Measurements from ENCODE around the gene MAPK10. TPM values are rescaled to one million over a fixed set of nuclear protein-coding genes. Genes with fewer than 3 reads are reported as not detected.

The MAPK10 gene
- total RNA-seq, 1 donor from 2014 or later, result not detected

- Mint-ChIP-seq H3K27ac (no peak overlapping the region), H3K9me3 (peaks cover 11% of the 10 kb centered on the region), H3K36me3 (ENCODE audit: low read depth) (no peaks in the 10 kb centered on the region), H3K27me3 (no peaks in the 10 kb centered on the region), H3K4me1 (no peaks in the 10 kb centered on the region), H3K4me3 (no peak overlapping the region)
- no peak for DNase-seq
- intact Hi-C loops (cut with micrococcal nuclease), result no loop called here
Measured at GRCh38 chr4:86242677-86243076, 117.2 kb downstream of the MAPK10 start.

GRCh38 chr4:86235549-86235948 lies 124.3 kb downstream of the MAPK10 start:
- intact Hi-C loops (cut with micrococcal nuclease), result no loop called here
- no peak for DNase-seq
- Mint-ChIP-seq H3K4me3 (no peak overlapping the region), H3K4me1 (no peaks in the 10 kb centered on the region), H3K36me3 (ENCODE audit: low read depth) (no peaks in the 10 kb centered on the region), H3K9me3 (peaks cover 3% of the 10 kb centered on the region), H3K27me3 (no peaks in the 10 kb centered on the region), H3K27ac (no peak overlapping the region)

- H3K27ac Mint-ChIP-seq, result no peak overlapping the region
- no peaks in the 10 kb centered on the region for H3K27me3 Mint-ChIP-seq
- H3K4me3 Mint-ChIP-seq, result no peak overlapping the region
- no peak for DNase-seq
- intact Hi-C loops (cut with micrococcal nuclease), result no loop called here
- no peaks in the 10 kb centered on the region for H3K9me3 Mint-ChIP-seq
- H3K36me3 Mint-ChIP-seq (ENCODE audit: low read depth), result no peaks in the 10 kb centered on the region
- H3K4me1 Mint-ChIP-seq, result no peaks in the 10 kb centered on the region
Measured at GRCh38 chr4:86233681-86234080, 126.2 kb downstream of the MAPK10 start.

- no peak for DNase-seq
- no peaks in the 10 kb centered on the region for H3K9me3 Mint-ChIP-seq
- H3K4me3 Mint-ChIP-seq, result no peak overlapping the region
- no peaks in the 10 kb centered on the region for H3K36me3 Mint-ChIP-seq (ENCODE audit: low read depth)
- H3K27me3 Mint-ChIP-seq, result no peaks in the 10 kb centered on the region
- no peaks in the 10 kb centered on the region for H3K4me1 Mint-ChIP-seq
- intact Hi-C loops (cut with micrococcal nuclease), result no loop called here
- no peak overlapping the region for H3K27ac Mint-ChIP-seq
Measured at GRCh38 chr4:86233090-86233489, 126.8 kb downstream of the MAPK10 start.

GRCh38 chr4:86223472-86223871 lies 136.4 kb downstream of the MAPK10 start:
- no peaks in the 10 kb centered on the region for H3K36me3 Mint-ChIP-seq (ENCODE audit: low read depth)
- no peaks in the 10 kb centered on the region for H3K4me1 Mint-ChIP-seq
- no peak overlapping the region for H3K4me3 Mint-ChIP-seq
- no peak overlapping the region for H3K27ac Mint-ChIP-seq
- intact Hi-C loops (cut with micrococcal nuclease), result no loop called here
- H3K9me3 Mint-ChIP-seq, result no peaks in the 10 kb centered on the region
- H3K27me3 Mint-ChIP-seq, result no peaks in the 10 kb centered on the region
- DNase-seq, result no peak

GRCh38 chr4:86221002-86221401 lies 138.9 kb downstream of the MAPK10 start:
- Mint-ChIP-seq H3K27me3 (no peaks in the 10 kb centered on the region), H3K27ac (no peak overlapping the region), H3K36me3 (ENCODE audit: low read depth) (no peaks in the 10 kb centered on the region), H3K4me1 (no peaks in the 10 kb centered on the region), H3K9me3 (no peaks in the 10 kb centered on the region), H3K4me3 (no peak overlapping the region)
- DNase-seq, result no peak
- intact Hi-C loops (cut with micrococcal nuclease), result no loop called here

GRCh38 chr4:86220121-86220520 lies 139.7 kb downstream of the MAPK10 start:
- Mint-ChIP-seq H3K36me3 (ENCODE audit: low read depth) (no peaks in the 10 kb centered on the region), H3K27ac (no peak overlapping the region), H3K4me1 (no peaks in the 10 kb centered on the region), H3K27me3 (no peaks in the 10 kb centered on the region), H3K9me3 (no peaks in the 10 kb centered on the region), H3K4me3 (no peak overlapping the region)
- no peak for DNase-seq
- intact Hi-C loops (cut with micrococcal nuclease), result no loop called here

- no peak overlapping the region for H3K27ac Mint-ChIP-seq
- H3K36me3 Mint-ChIP-seq (ENCODE audit: low read depth), result no peaks in the 10 kb centered on the region
- H3K4me3 Mint-ChIP-seq, result no peak overlapping the region
- H3K9me3 Mint-ChIP-seq, result peaks cover 3% of the 10 kb centered on the region
- DNase-seq, result no peak
- no peaks in the 10 kb centered on the region for H3K4me1 Mint-ChIP-seq
- no peaks in the 10 kb centered on the region for H3K27me3 Mint-ChIP-seq
- intact Hi-C loops (cut with micrococcal nuclease), result no loop called here
Measured at GRCh38 chr4:86218746-86219473, 140.9 kb downstream of the MAPK10 start.

GRCh38 chr4:86203176-86203575 lies 156.7 kb downstream of the MAPK10 start:
- Mint-ChIP-seq H3K9me3 (no peaks in the 10 kb centered on the region), H3K27me3 (no peaks in the 10 kb centered on the region), H3K27ac (no peak overlapping the region), H3K4me1 (no peaks in the 10 kb centered on the region), H3K36me3 (ENCODE audit: low read depth) (no peaks in the 10 kb centered on the region), H3K4me3 (no peak overlapping the region)
- no peak for DNase-seq
- intact Hi-C loops (cut with micrococcal nuclease), result no loop called here

GRCh38 chr4:86185659-86186058 lies 174.2 kb downstream of the MAPK10 start:
- H3K4me1 Mint-ChIP-seq, result no peaks in the 10 kb centered on the region
- H3K36me3 Mint-ChIP-seq (ENCODE audit: low read depth), result no peaks in the 10 kb centered on the region
- DNase-seq, result no peak
- no peaks in the 10 kb centered on the region for H3K27me3 Mint-ChIP-seq
- peaks cover 3% of the 10 kb centered on the region for H3K9me3 Mint-ChIP-seq
- H3K4me3 Mint-ChIP-seq, result no peak overlapping the region
- intact Hi-C loops (cut with micrococcal nuclease), result no loop called here
- H3K27ac Mint-ChIP-seq, result no peak overlapping the region

- no peak for DNase-seq
- no peaks in the 10 kb centered on the region for H3K4me1 Mint-ChIP-seq
- H3K4me3 Mint-ChIP-seq, result no peak overlapping the region
- H3K27ac Mint-ChIP-seq, result no peak overlapping the region
- H3K9me3 Mint-ChIP-seq, result peaks cover 9% of the 10 kb centered on the region
- H3K36me3 Mint-ChIP-seq (ENCODE audit: low read depth), result no peaks in the 10 kb centered on the region
- H3K27me3 Mint-ChIP-seq, result no peaks in the 10 kb centered on the region
- intact Hi-C loops (cut with micrococcal nuclease), result no loop called here
Measured at GRCh38 chr4:86184901-86185285, 175.0 kb downstream of the MAPK10 start.

GRCh38 chr4:86184216-86184900 lies 175.5 kb downstream of the MAPK10 start:
- Mint-ChIP-seq H3K27ac (no peak overlapping the region), H3K27me3 (no peaks in the 10 kb centered on the region), H3K4me3 (no peak overlapping the region), H3K9me3 (peaks cover 9% of the 10 kb centered on the region), H3K36me3 (ENCODE audit: low read depth) (no peaks in the 10 kb centered on the region), H3K4me1 (no peaks in the 10 kb centered on the region)
- DNase-seq, result no peak
- intact Hi-C loops (cut with micrococcal nuclease), result no loop called here

- H3K36me3 Mint-ChIP-seq (ENCODE audit: low read depth), result no peaks in the 10 kb centered on the region
- no peaks in the 10 kb centered on the region for H3K27me3 Mint-ChIP-seq
- H3K27ac Mint-ChIP-seq, result no peak overlapping the region
- intact Hi-C loops (cut with micrococcal nuclease), result no loop called here
- no peak overlapping the region for H3K4me3 Mint-ChIP-seq
- DNase-seq, result no peak
- peaks cover 6% of the 10 kb centered on the region for H3K9me3 Mint-ChIP-seq
- H3K4me1 Mint-ChIP-seq, result no peaks in the 10 kb centered on the region
Measured at GRCh38 chr4:86181585-86181984, 178.3 kb downstream of the MAPK10 start.

- Mint-ChIP-seq H3K4me3 (no peak overlapping the region), H3K27me3 (no peaks in the 10 kb centered on the region), H3K4me1 (no peaks in the 10 kb centered on the region), H3K9me3 (peaks cover 6% of the 10 kb centered on the region), H3K36me3 (ENCODE audit: low read depth) (no peaks in the 10 kb centered on the region), H3K27ac (no peak overlapping the region)
- intact Hi-C loops (cut with micrococcal nuclease), result no loop called here
- no peak for DNase-seq
Measured at GRCh38 chr4:86178211-86178610, 181.6 kb downstream of the MAPK10 start.

GRCh38 chr4:86174506-86174905 lies 185.3 kb downstream of the MAPK10 start:
- no peaks in the 10 kb centered on the region for H3K36me3 Mint-ChIP-seq (ENCODE audit: low read depth)
- no peak for DNase-seq
- no peak overlapping the region for H3K4me3 Mint-ChIP-seq
- no peaks in the 10 kb centered on the region for H3K4me1 Mint-ChIP-seq
- intact Hi-C loops (cut with micrococcal nuclease), result no loop called here
- H3K9me3 Mint-ChIP-seq, result peaks cover 3% of the 10 kb centered on the region
- H3K27me3 Mint-ChIP-seq, result no peaks in the 10 kb centered on the region
- no peak overlapping the region for H3K27ac Mint-ChIP-seq

Data from activated CD4-positive, alpha-beta T cell treated with anti-CD3 and anti-CD28 coated beads, Interleukin-2, amount 10 ng/mL, durations not matched to agents 24 days and 14 days (primary cell).